Peyer's patch (tissue), 4 donors: ENCODE results near the gene SATB1. TPM values are rescaled to one million over a fixed set of nuclear protein-coding genes. Genes with fewer than 3 reads are reported as not detected.

Source experiments
- DNase-seq, 3 donors: peaks; one replicate each; pipeline ENCODE4 v3.0.0-alpha.2; 2017 to 2019
- H3K27ac ChIP-seq, 4 donors: fragments of 200-600 bp; sonication (generic); one replicate each; pipeline ENCODE4 v1.5.1; 2016 to 2019
- H3K27me3 ChIP-seq, 2 donors: fragments of 200-600 bp; sonication (generic); one replicate each; pipeline ENCODE4 v1.5.1; 2019
- H3K36me3 ChIP-seq, 3 donors: fragments of 200-600 bp; sonication (generic); one replicate each; pipeline ENCODE4 v1.5.1; 2016 to 2019
- H3K4me1 ChIP-seq, 4 donors: fragments of 200-600 bp; sonication (generic); one replicate each; pipeline ENCODE4 v1.5.1; 2016 to 2019
- H3K4me3 ChIP-seq, 4 donors: fragments of 200-600 bp; sonication (generic); 1 replicate in 3 of 4; 2 replicates in 1 of 4; pipeline ENCODE4 v1.5.1; 2016 to 2019; ENCODE audit warnings: mild to moderate bottlenecking in 1 of 4
- H3K9me3 ChIP-seq, 4 donors: fragments of 200-600 bp; sonication (generic); one replicate each; pipeline ENCODE4 v1.5.1; 2016 to 2019; ENCODE audit warnings: mild to moderate bottlenecking in 1 of 4
- POLR2A ChIP-seq, 2 donors: fragments of 450-650 bp; IDR thresholded peaks; one replicate each; pipeline ENCODE4 v1.5.1; 2017; ENCODE audit warnings: antibody characterized with exemption in 2 of 2, mild to moderate bottlenecking in 2 of 2, moderate library complexity in 2 of 2
- total RNA-seq, 4 donors: library from RNA; depleted of rRNA; stranded (reverse); fragments of >200 nt; gene quantifications; one replicate each; pipeline ENCODE4 v1.1.0, GENCODE V29; 2016
- TF ChIP-seq, protein P1 (sequence below), 6 experiments: fragments of 450-650 bp in 4 of 6; fragments of 200-600 bp in 2 of 6; sonication (generic) in 1 of 6; IDR thresholded peaks; one replicate each; pipeline ENCODE4 v1.5.1; 2017 to 2019; ENCODE audit warnings: antibody characterized with exemption in 6 of 6, mild to moderate bottlenecking in 3 of 6, moderate library complexity in 1 of 6

SATB1 gene
- total RNA-seq, 4 donors from 2014 or later: 46.6 to 101 (median 63.2) TPM

DNA sequence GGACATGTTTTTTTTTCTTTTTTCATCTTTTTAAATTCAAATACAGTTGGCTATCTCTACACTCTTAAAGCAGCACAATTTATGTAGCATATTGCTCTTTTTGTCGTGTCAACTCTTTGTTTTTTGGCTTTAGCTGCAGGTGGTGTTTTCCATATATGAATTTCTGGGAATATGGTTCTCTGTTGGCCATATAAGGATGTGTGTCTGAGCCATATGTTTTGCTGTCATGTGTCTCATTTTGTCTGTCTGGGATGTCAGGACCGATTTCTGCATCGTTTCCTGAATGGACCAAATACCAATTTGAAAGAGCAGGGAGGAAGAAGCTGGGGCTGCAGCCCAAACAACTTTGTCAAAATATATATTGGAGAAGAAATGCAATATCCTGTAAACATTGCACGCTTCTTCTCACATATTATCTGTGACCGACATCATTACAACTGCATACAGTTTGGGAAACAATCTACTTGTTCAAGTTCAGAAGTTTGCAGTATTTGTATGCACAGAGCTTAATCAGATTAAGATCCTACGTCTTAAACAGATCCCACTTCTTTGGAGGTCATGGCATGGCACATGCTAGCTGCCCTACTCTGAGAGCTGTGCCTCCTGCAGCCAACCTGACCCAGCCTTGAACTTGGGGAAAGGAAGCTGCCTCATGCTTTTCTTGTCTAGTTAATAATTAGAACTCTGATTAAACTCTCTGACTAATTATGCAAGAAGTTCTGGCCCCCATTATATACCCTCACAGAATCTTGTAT, 4.0 kb upstream of the SATB1 start:
- no peaks in the 10 kb centered on the region for H3K36me3 ChIP-seq
- H3K9me3 ChIP-seq: no peaks in the 10 kb centered on the region
- DNase-seq: no peak
- peaks cover 0 to 4% (median 0%) of the 10 kb centered on the region in 4 donors for H3K4me1 ChIP-seq
- no peak overlapping the region for H3K4me3 ChIP-seq
- H3K27ac ChIP-seq: no peak overlapping the region
- TF ChIP-seq, protein P1, sequence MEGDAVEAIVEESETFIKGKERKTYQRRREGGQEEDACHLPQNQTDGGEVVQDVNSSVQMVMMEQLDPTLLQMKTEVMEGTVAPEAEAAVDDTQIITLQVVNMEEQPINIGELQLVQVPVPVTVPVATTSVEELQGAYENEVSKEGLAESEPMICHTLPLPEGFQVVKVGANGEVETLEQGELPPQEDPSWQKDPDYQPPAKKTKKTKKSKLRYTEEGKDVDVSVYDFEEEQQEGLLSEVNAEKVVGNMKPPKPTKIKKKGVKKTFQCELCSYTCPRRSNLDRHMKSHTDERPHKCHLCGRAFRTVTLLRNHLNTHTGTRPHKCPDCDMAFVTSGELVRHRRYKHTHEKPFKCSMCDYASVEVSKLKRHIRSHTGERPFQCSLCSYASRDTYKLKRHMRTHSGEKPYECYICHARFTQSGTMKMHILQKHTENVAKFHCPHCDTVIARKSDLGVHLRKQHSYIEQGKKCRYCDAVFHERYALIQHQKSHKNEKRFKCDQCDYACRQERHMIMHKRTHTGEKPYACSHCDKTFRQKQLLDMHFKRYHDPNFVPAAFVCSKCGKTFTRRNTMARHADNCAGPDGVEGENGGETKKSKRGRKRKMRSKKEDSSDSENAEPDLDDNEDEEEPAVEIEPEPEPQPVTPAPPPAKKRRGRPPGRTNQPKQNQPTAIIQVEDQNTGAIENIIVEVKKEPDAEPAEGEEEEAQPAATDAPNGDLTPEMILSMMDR (IDR thresholded peaks at IDR 0.05): no peak
- TF ChIP-seq POLR2A (IDR thresholded peaks at IDR 0.05): no peak
- H3K27me3 ChIP-seq: no peaks in the 10 kb centered on the region

DNA sequence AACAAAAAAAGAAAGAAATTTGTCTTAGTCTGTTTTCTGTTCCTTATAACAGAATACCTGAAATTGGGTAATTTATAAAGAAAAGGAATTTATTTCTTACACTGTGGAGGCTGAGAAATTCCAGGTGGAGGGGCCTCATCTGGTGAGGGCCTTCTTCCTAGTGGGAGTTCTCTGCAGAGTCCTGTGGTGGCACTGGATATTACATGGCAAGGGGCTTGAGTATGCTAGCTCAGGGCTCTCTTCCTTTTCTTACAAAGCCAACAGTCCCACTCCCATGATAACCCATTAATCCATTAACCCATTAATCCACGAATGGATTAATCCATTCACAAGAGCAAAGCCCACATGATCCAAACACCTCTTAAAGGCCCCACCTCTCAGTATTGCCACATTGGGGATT, 2.9 kb upstream of the SATB1 start:
- no peak for DNase-seq
- H3K4me3 ChIP-seq: no peak overlapping the region
- no peak overlapping the region for H3K27ac ChIP-seq
- H3K9me3 ChIP-seq: no peaks in the 10 kb centered on the region
- no peak for TF ChIP-seq POLR2A (IDR thresholded peaks at IDR 0.05)
- TF ChIP-seq, protein P1 (IDR thresholded peaks at IDR 0.05): no peak
- no peaks in the 10 kb centered on the region for H3K36me3 ChIP-seq
- H3K4me1 ChIP-seq: peaks cover 0 to 4% (median 0%) of the 10 kb centered on the region in 4 donors
- no peaks in the 10 kb centered on the region for H3K27me3 ChIP-seq

DNA sequence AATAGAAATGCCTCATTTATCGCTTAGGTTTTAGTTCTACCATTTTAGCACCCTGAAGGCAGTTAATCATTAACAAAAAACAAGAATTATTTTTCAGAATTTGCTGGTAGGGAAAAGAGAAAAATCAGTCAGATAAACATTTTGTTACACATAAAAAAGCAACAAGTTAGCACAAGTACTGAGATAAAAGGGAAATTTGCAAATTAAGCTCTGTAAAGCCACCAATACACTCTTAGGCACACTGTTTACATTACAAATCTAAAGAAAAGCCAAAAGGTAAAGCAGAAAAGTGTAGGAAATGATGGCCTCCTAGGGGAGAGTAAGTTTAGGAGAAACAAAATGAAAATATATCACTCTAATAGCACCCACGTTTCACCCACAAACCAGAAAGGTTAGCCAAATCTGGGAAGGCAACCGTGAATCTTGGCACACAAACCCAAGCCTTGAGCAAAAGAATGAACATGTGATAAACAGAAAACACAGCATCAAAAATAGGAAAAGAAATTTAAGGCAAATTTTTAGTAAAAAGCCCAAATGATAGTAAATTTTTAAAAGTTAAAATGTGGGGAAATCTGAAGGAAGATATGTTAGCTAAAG, 1.6 kb upstream of the SATB1 start:
- Histone ChIP-seq H3K27ac (no peak overlapping the region), H3K9me3 (no peaks in the 10 kb centered on the region), H3K36me3 (no peaks in the 10 kb centered on the region), H3K4me3 (peak overlapping the region in 1 of 4 donors; percentile 91), H3K27me3 (no peaks in the 10 kb centered on the region), H3K4me1 (peaks cover 0 to 12% (median 0%) of the 10 kb centered on the region in 4 donors)
- no peak for DNase-seq
- TF ChIP-seq POLR2A (IDR thresholded peaks at IDR 0.05): no peak
- TF ChIP-seq, protein P1 (IDR thresholded peaks at IDR 0.05): no peak

DNA sequence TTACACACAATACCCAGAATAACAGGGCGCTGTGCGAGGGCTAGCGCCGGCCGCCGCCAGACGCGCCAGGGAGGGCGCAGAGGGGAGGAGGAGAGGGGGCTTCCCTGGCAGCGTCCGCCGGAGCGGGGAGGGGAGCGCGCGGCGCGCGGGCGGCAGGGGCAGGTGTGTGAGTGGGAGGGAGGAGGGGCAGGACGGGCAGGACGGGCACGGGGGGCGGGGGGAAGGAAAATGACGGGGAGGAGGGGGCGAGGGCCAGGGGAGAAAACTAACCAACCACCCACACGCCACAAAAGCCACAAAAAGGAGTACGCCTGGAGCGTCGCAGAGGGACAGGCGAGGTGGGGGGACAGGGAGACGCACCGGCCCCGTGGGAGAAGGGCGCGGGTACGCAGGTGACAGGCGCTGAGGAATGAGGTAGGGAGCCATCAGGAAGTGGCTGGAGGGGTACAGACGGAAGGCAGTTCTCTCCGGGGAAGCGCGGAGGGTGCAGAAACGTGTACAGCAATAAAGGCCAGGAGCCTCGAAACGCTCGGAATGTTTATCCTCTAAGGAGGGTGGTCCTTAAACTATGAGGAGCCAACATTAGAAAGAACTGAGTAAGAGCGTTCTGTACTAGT, 610 bp upstream of the SATB1 start:
- Histone ChIP-seq H3K27me3 (no peaks in the 10 kb centered on the region), H3K27ac (peak overlapping the region; percentile 84 to 93 (median 92)), H3K36me3 (peaks cover 0 to under 1% (median 0%) of the 10 kb centered on the region in 3 donors), H3K4me1 (peaks cover 0 to 12% (median 0%) of the 10 kb centered on the region in 4 donors), H3K4me3 (peak overlapping the region; percentile 68 to 91 (median 81)), H3K9me3 (no peaks in the 10 kb centered on the region)
- peak; percentile 65 to 80 (median 79) for DNase-seq
- peak; percentile 8 to 10 for TF ChIP-seq POLR2A (IDR thresholded peaks at IDR 0.05)
- TF ChIP-seq, protein P1 (IDR thresholded peaks at IDR 0.05): no peak

DNA sequence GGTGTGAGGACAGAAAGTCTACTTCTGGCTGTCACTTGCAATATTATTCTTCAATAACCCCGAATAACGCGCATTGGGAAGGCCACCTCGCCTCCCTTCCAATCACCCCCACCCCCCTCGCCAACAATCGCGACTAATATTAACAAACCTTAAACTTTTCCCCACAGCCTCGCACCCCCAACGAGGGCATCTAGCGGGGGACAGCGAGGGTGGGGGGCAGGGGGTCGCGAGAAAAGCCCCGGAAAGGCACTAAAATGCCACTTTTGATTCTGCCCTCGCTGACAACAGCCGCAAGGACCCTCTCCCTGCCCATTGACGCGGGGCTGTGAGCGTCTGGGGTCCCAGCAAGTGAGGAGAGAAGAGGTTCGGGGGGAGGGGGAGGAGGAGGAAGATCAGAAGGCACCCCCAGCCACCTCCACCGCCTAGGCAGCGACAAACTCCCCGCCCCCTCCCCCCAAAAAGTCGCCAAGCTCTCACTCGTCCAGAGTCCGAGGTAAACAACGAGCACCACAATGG, 868 bp downstream of the SATB1 start:
- Histone ChIP-seq H3K4me3 (peak overlapping the region; percentile 68 to 91 (median 81)), H3K36me3 (peaks cover 0 to 6% (median 0%) of the 10 kb centered on the region in 3 donors), H3K9me3 (no peaks in the 10 kb centered on the region), H3K27ac (peak overlapping the region; percentile 84 to 93 (median 92)), H3K4me1 (peaks cover 0 to 21% (median 0%) of the 10 kb centered on the region in 4 donors), H3K27me3 (no peaks in the 10 kb centered on the region)
- peak in 1 of 3 donors; percentile 23 for DNase-seq
- TF ChIP-seq, protein P1 (IDR thresholded peaks at IDR 0.05): no peak
- no peak for TF ChIP-seq POLR2A (IDR thresholded peaks at IDR 0.05)
